ENCODE results near the gene MKKS.

MKKS gene

GRCh38 chr20:10433623-10434466, at the start of gene MKKS:
MKKS (minus strand) TSS chr20:10434222; CDS start chr20:10413514, 20,708 bp downstream.
- DNase-seq: peak; percentile 91

DNA sequence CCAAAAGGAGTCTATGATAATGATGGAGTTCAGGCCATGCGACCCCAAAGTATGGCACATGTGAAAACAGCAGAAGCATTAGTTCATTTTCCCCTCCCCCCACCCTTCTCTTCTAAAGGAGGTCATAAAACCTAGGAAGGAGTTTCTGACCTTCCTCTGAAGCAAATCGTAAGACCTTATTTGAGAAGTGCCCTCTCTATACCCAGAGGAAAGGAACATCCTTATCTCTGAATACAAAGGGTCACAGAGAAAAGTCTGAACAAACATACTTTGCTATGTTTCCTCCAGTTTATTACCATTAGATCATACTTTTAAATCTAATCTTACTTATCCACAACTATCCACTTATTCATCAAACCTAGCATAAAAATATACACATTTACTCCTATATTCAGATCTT, 49.7 kb upstream of the MKKS start:
- no peak for DNase-seq

GRCh38 chr20:10481676-10482075, 47.7 kb upstream of the MKKS start:
- DNase-seq: no peak

- no peak for DNase-seq
These were observed 44.9 kb upstream of the MKKS start for GRCh38 chr20:10478930-10479329.

GRCh38 chr20:10478205-10478604, 44.2 kb upstream of the MKKS start:
- no peak for DNase-seq

- DNase-seq: no peak
These were observed 42.3 kb upstream of the MKKS start for GRCh38 chr20:10476319-10476724.

GRCh38 chr20:10475225-10475624, 41.2 kb upstream of the MKKS start:
- no peak for DNase-seq

DNA sequence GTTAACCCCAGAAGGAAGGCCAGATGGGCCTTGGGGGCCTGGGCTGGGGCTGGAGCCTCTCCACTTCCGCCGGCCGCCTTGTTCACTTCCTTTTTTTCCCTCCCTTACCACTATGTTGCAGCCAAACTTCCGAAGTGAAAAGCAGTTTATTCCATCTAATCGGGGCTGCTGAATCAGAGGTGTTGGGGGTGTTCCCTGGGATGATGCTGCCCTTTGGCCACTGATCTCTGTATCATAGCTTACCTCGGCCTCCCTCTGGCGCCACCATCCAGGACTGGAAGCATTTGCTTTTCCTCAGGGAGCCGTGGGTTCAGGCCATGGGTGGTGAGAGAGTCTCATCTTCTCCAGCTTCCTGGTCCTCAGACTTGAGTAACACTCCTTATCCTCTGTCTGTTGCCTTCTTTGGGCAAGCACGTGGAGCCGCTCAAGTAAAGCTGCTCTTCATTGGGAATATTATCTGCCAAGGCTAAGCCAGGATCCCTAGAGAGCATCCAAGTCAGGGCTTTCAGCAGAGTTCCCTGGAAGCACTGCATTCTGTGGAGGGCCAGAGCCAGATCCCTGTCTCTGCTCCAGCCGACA, 40.7 kb upstream of the MKKS start:
- DNase-seq: no peak

DNA sequence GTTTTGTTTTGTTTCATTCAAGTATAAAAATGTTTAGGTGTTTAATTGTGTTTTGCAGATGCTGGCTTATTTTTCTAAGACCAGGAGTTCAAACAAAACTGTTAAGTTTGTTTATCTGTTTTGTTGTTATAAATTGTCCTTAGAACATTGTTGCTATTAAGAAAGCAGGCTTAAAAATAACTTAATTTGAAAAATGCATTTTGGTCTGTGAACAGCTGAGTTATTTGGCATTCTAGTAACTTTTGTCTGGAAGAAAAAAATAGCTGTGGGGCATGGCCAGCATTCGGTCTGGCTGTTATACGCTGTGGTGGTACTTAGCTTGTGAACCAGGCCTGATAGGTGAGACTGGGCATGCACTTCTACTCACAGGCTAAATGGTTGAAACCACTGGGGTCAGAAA, 38.8 kb upstream of the MKKS start:
- DNase-seq: no peak

DNA sequence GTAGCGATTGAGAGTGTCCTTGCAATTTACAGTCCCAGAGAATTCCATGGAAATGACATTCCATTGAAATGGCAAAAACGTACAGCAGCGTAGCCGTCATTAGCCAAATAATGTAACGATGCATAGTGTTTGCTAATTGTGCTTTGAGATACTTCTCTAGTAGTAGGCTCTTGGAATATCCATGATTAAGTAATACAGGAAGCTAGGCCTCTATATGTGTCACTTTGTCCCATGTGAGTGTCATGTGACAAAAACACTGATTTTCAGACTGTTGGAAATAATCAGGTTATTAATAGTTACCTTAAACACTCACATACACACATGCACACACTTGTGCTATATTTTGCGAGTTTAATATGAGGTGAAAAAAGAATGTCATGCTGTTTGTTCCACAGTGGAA, 36.3 kb upstream of the MKKS start:
- DNase-seq: no peak

DNA sequence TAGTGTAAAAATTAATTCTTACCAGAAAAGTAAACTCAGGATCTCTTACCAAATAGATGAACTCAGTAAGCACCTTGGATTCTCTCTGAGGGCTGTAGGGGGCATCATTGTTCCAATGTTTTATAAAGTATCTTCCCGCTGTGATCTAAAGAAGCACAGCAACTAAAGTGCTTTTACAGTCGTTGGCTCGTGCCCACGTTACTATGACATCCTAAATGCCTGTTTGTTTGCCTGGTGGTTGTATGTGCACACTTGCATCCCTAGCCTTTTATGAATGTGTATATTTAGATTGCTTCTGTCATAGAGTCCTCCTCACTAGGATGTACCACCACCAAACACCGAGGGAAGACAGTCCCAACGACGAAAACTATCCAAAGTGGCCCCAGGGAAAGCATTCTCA, 35.6 kb upstream of the MKKS start:
- DNase-seq: peak; percentile 33

GRCh38 chr20:10469056-10469455, 35.0 kb upstream of the MKKS start:
- DNase-seq: no peak

GRCh38 chr20:10468340-10468845, 34.4 kb upstream of the MKKS start:
- no peak for DNase-seq

GRCh38 chr20:10467681-10468339, 33.8 kb upstream of the MKKS start:
- no peak for DNase-seq

DNA sequence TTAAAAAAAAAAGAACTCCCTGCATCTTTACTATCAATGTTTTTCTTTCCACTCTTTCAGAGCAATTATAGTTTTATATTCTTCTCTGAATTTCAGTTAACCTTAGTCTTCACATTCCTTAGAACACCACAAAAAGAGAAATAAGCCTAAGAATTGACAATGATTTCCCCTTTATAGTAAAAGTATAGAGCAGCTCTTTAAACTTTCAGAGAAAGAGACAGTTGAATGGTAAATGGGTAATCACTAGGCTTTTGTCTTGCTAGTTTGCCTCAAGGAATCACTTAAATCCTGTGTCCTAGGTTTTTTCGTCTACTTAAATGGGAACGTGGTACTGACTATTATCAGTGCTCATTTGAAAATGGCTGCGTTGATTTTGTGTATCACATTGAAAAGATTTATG, 32.8 kb upstream of the MKKS start:
- DNase-seq: no peak

DNA sequence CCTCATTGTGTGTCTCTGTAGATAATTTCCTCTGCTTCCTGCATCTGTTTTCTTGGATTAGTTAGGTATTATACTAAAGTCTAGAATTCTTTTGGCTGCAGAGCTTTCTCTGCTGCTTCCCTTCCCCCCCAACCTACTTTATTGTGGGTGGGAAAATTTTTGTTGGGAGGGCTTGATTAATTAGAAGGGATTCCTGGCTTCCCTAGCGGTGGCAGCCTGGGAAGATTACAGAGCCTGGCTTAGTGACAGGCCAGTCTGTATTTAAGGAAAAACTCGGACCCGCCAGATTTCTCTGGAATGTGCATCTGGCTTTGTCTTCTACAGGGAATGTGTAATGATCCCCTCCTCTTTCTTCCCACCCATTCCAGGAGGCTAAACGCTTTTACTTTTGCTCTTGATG, 32.3 kb upstream of the MKKS start:
- DNase-seq: no peak

GRCh38 chr20:10465135-10465534, 31.1 kb upstream of the MKKS start:
- no peak for DNase-seq

- DNase-seq: no peak
These were observed 29.6 kb upstream of the MKKS start for GRCh38 chr20:10463622-10464021.

- no peak for DNase-seq
These were observed 28.5 kb upstream of the MKKS start for GRCh38 chr20:10462516-10462915.

DNA sequence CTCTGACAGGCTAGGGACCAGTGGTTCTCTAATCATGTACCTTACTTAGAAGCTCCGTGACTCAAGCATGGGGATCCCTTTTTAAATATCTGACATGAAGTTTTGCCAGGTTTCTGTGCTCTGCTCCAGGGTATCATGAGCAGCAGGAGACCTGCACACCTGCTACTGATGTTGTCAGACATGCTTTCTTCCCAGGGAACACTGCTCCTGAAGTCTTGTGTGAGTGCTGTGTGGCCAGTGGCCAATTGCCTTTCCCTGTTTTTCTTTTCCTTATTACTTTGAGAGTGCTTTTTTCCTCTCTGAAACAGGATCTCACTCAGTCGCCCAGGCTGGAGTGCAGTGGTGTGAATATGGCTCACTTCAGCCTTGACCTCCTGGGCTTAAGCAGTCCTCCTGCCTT, 27.5 kb upstream of the MKKS start:
- no peak for DNase-seq

DNA sequence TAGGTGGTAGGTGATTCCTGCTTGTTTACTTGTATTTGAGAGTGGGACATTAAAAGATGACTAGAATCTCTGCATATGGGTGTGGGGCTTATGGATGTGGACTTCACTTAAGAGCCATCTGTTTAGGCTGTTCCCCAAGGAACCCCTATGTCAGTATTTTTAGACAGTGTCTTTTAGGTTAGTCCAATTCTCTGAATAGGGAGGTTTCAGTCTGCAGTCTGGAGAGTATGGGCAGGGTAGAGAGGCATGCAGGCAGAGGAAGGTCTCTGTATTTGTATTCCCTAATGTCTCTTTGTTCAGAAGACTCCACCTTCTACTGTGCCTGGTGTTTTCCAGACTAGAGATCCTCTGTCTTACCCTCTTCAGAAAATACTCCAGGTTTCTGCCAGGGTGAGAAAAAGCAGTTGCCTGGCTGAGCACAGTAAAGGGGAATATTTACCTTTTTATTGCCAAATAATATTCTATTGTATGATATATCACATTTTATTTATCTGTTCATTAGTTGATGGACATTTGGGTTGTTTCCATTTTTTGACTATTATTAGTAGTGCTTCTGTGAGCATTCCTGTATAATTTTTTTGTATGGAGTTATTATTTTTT, 20.2 kb upstream of the MKKS start:
- DNase-seq: peak; percentile 47

DNA sequence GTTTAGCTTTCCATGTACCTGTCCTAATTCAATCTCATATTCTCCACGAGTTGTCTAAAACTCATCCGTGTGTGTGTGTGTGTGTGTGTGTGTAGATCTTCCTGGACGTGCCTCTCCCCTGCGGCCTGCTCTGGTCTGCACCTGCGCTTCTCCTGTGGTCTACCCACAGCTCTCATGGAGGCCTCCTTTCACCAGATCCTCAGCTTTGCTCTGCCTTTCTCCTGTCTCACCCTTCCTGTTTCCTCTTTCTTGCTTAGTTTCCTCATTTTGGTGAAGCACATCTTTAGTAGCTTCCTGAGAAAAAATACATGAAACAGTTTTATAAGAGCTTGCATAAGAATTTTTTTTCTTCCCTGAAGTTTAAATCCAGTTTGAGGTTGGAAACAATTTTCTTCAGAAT, 19.2 kb upstream of the MKKS start:
- DNase-seq: peak; percentile 85

DNA sequence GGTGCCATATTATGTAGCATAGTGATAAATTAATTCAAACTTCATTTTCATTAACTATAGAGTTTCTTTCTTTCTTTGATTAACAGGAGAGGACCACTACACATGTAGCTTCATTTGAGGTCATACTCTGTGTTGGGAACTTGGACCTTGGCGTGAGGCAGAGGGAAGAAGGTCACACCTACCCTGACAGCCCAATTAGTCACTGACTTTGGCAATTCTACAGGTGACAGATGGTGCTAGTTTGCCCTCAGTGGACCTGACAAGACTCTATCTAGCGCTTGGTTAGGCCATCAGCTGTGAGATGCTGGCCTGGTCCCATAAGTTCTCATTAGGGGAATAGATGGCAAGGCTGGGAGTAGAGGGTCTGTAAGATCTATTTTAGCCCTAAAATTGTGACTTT, 15.2 kb upstream of the MKKS start:
- DNase-seq: no peak

Data from KG1 (cell line).